K562 (cell line): ENCODE results near the gene PDE6C. TPM values are rescaled to one million over a fixed set of nuclear protein-coding genes. Genes with fewer than 3 reads are reported as not detected.

Experiments used
- ATAC-seq: fragments of 200-7000 bp; cut with Tn5 transposase; 3 replicates; pipeline ENCODE4 v1.9.1; 2020; ENCODE audit warnings: moderate library complexity
- BruUV-seq: library from RNA; stranded (reverse); fragments of 400-500 nt; replicated peaks from 2 replicates; lab custom pipeline; 2021; lab: Mats Ljungman, UMichigan
- CTCF ChIA-PET: fragments of 300-600 bp; formaldehyde crosslinking; extraction: SDS; loops from one replicate; lab custom pipeline; 2021; ENCODE audit warnings: low intra/inter-chr PET ratio; lab: Yijun Ruan, JAX
- POLR2A ChIA-PET: fragments of 300-600, 350-650 bp; sonication (Branson Sonifier 250); formaldehyde crosslinking; extraction: SDS; loops from one replicate; lab custom pipeline; 2021; ENCODE audit warnings: antibody characterized with exemption, inconsistent platforms; lab: Yijun Ruan, JAX
- DNase-seq, 4 experiments: peaks; one replicate each; pipeline versions ENCODE4 v3.0.0 to v3.0.0-alpha.2; 2011 to 2018; ENCODE audit warnings: low spot score in 3 of 4, mixed read lengths in 3 of 4; ENCODE audit errors: extremely low read depth in 1 of 4
- FAIRE-seq: peaks from 2 replicates; lab custom pipeline; 2011; peaks lifted over from hg19 to GRCh38; lab: Jason Lieb, UNC
- H2AFZ ChIP-seq: 2 replicates; pipeline ENCODE4 v1.6.0; 2011; ENCODE audit warnings: low read depth, low read length, control low read depth, inconsistent platforms
- H3K27ac ChIP-seq: fragments of 200-600 bp; 3 replicates; pipeline ENCODE4 v1.8.0; 2011; ENCODE audit warnings: low read depth, mild to moderate bottlenecking, control low read depth, inconsistent platforms, low read length, moderate library complexity, mixed read lengths; ENCODE audit errors: extremely low read depth
- H3K27me3 ChIP-seq, 2 experiments: fragments of 300-600 bp in 1 of 2; 2 replicates in 1 of 2; 3 replicates in 1 of 2; pipeline versions ENCODE4 v1.6.0 to v1.8.0; 2011; ENCODE audit warnings: inconsistent platforms in 2 of 2, low read length in 2 of 2, mild to moderate bottlenecking in 1 of 2, mixed read lengths in 1 of 2, moderate library complexity in 1 of 2; ENCODE audit not compliant: control insufficient read depth in 2 of 2, insufficient read depth in 2 of 2
- H3K36me3 ChIP-seq: fragments of 300-600 bp; 3 replicates; pipeline ENCODE4 v1.8.0; 2011; ENCODE audit warnings: mild to moderate bottlenecking, low read length, inconsistent platforms; ENCODE audit not compliant: control insufficient read depth, insufficient read depth
- H3K4me1 ChIP-seq, 2 experiments: fragments of 200-600 bp in 1 of 2; replicated peaks in 1 of 2; 2 replicates in 1 of 2; 3 replicates in 1 of 2; pipeline versions ENCODE4 v1.5.1 to v1.8.0; 2011; ENCODE audit warnings: inconsistent platforms in 2 of 2, low read length in 2 of 2, mild to moderate bottlenecking in 1 of 2, mixed read lengths in 1 of 2, moderate library complexity in 1 of 2; ENCODE audit not compliant: control insufficient read depth in 2 of 2, insufficient read depth in 2 of 2
- H3K4me2 ChIP-seq: 2 replicates; pipeline ENCODE4 v1.6.1; 2011; ENCODE audit warnings: low read length, control low read depth, inconsistent platforms, mixed read lengths; ENCODE audit not compliant: insufficient read depth
- H3K4me3 ChIP-seq: fragments of 200-600 bp; sonication (generic), shearing (Covaris generic); 2 replicates; pipeline ENCODE4 v1.5.1; 2016; ENCODE audit warnings: control low read depth, inconsistent platforms
- H3K79me2 ChIP-seq: fragments of 200-600 bp; 3 replicates; pipeline ENCODE4 v1.8.0; 2011; ENCODE audit warnings: low read length, inconsistent platforms; ENCODE audit not compliant: control insufficient read depth, insufficient read depth
- H3K9ac ChIP-seq, 2 experiments: 2 replicates each; pipeline versions ENCODE4 v1.6.0 to v1.6.1; 2011; ENCODE audit warnings: low read depth in 2 of 2, low read length in 2 of 2, control low read depth in 1 of 2, inconsistent platforms in 1 of 2, mild to moderate bottlenecking in 1 of 2, mixed read lengths in 1 of 2; ENCODE audit not compliant: insufficient read depth in 1 of 2
- H3K9me1 ChIP-seq: one replicate; pipeline ENCODE4 v1.6.0; 2011; ENCODE audit warnings: inconsistent platforms, mild to moderate bottlenecking, low read length, moderate library complexity; ENCODE audit not compliant: control insufficient read depth, insufficient read depth
- H3K9me3 ChIP-seq: replicated peaks from 2 replicates; pipeline ENCODE4 v1.5.1; 2011; ENCODE audit warnings: low read depth, low read length, inconsistent platforms; ENCODE audit not compliant: control insufficient read depth, insufficient read depth
- H4K20me1 ChIP-seq: replicated peaks from 2 replicates; pipeline ENCODE4 v1.6.1; 2011; ENCODE audit warnings: low read length, inconsistent platforms, mixed read lengths; ENCODE audit not compliant: control insufficient read depth, insufficient read depth
- CBFA2T2 ChIP-seq: fragments of 450-650 bp; conservative IDR thresholded peaks from 2 replicates; pipeline ENCODE4 v1.6.1; 2017; ENCODE audit warnings: mild to moderate bottlenecking
- CBFA2T3 ChIP-seq: fragments of 450-650 bp; IDR thresholded peaks from 2 replicates; pipeline ENCODE4 v1.6.1; 2017
- CC2D1A ChIP-seq: fragments of 450-650 bp; IDR thresholded peaks from 2 replicates; pipeline ENCODE4 v1.6.1; 2017; ENCODE audit warnings: mild to moderate bottlenecking
- ILF3 ChIP-seq: fragments of 450-650 bp; IDR thresholded peaks from 2 replicates; pipeline ENCODE4 v1.6.1; 2018; ENCODE audit warnings: antibody characterized with exemption, mild to moderate bottlenecking, moderate library complexity, borderline replicate concordance
- JUND ChIP-seq, 2 experiments: IDR thresholded peaks; 2 replicates in 1 of 2; 3 replicates in 1 of 2; pipeline ENCODE4 v1.6.1; 2011; ENCODE audit warnings: borderline replicate concordance in 2 of 2, low read depth in 2 of 2, low read length in 2 of 2, improper control_type of control experiment in 1 of 2, missing biosample characterization in 1 of 2, missing genetic modification characterization in 1 of 2, missing genetic modification reagents in 1 of 2
- MXI1 ChIP-seq: IDR thresholded peaks from 2 replicates; pipeline ENCODE4 v1.6.1; 2011; ENCODE audit warnings: low read depth, mild to moderate bottlenecking, improper control_type of control experiment, low read length
- PML ChIP-seq: IDR thresholded peaks from 2 replicates; pipeline ENCODE4 v1.6.1; 2012; ENCODE audit warnings: low read length, inconsistent platforms
- POLR2A ChIP-seq: fragments of 450-650 bp; conservative IDR thresholded peaks from 2 replicates; pipeline ENCODE4 v1.6.1; 2016
- RNF2 ChIP-seq: sonication (generic); IDR thresholded peaks from 2 replicates; pipeline ENCODE4 v1.6.1; 2016
- TOE1 ChIP-seq, 2 experiments: fragments of 450-650 bp in 1 of 2; sonication (generic) in 1 of 2; formaldehyde crosslinking in 1 of 2; IDR thresholded peaks; 2 replicates each; pipeline versions ENCODE4 v1.7.1 to v1.8.0; 2016 to 2022; ENCODE audit warnings: borderline replicate concordance in 2 of 2, mild to moderate bottlenecking in 2 of 2, antibody characterized with exemption in 1 of 2, inconsistent platforms in 1 of 2, low read depth in 1 of 2, missing genetic modification reagents in 1 of 2, moderate library complexity in 1 of 2
- ZBTB2 ChIP-seq: fragments of 450-650 bp; IDR thresholded peaks from 2 replicates; pipeline ENCODE4 v1.6.1; 2016; ENCODE audit warnings: antibody characterized with exemption
- ZNF764 ChIP-seq: fragments of 250-450 bp; sonication (Bioruptor Pico); IDR thresholded peaks from 2 replicates; pipeline ENCODE4 v1.4.0; 2020; ENCODE audit warnings: low read depth, mild to moderate bottlenecking, moderate library complexity
- WGBS: fragments of 100-300 bp; shearing (Covaris generic); methylation state at CpG from one replicate; pipeline ENCODE4 v1.1.6; 2016; ENCODE audit warnings: low coverage, mixed read lengths; ENCODE audit not compliant: insufficient coverage; ENCODE audit errors: missing lambda C conversion rate; 5-methylcytosine and 5-hydroxymethylcytosine counted together
- in situ Hi-C: fragments of 300-500 bp; cut with MboI; formaldehyde crosslinking; loops from 4 replicates; pipeline ENCODE4 v1.15.0; 2018; ENCODE audit warnings: inconsistent platforms, mixed read lengths
- intact Hi-C: fragments of 100-400 bp; cut with micrococcal nuclease; formaldehyde crosslinking; loops from 2 replicates; pipeline ENCODE4 v1.14.2; 2022
- polyA plus RNA-seq, 8 experiments: library from polyadenylated mRNA; depleted of rRNA in 4 of 8; stranded (reverse) in 5 of 8; unstranded in 3 of 8; fragments of >200 nt; fragmentation: Nextera tagmentation in 2 of 8; fragmentation: Illumina TruSeq in 1 of 8; extraction: Ambion mirVana in 2 of 8; extraction: Trizol in 1 of 8; gene quantifications; 2 replicates each; pipeline versions ENCODE4 v1.2.1 to v1.2.3, GENCODE V29; 2011 to 2014; ENCODE audit warnings: inconsistent platforms in 1 of 8, missing spikeins in 1 of 8
- total RNA-seq, 7 experiments: library from RNA; depleted of rRNA in 6 of 7; stranded (reverse); fragments of >200 nt in 6 of 7; fragmentation: Illumina TruSeq in 2 of 7; extraction: Trizol in 2 of 7; gene quantifications; 2 replicates each; pipeline versions ENCODE4 v1.2.1 to v1.2.3, GENCODE V29; 2011 to 2021; ENCODE audit warnings: low replicate concordance in 1 of 7
- TF ChIP-seq, protein P1 (sequence below): fragments of 450-650 bp; IDR thresholded peaks from 2 replicates; pipeline ENCODE4 v1.6.1; 2017; ENCODE audit warnings: antibody characterized with exemption, mild to moderate bottlenecking
- TF ChIP-seq, protein P2 (sequence below): fragments of 450-650 bp; formaldehyde crosslinking; conservative IDR thresholded peaks from 2 replicates; pipeline ENCODE4 v1.4.0; 2022; ENCODE audit warnings: mild to moderate bottlenecking, missing genetic modification characterization

The PDE6C gene
- total and polyA plus RNA-seq, 9 of the 15 experiments (the other 6 are each of a cell fraction or from before 2014, with no cell fraction given): not detected

DNA sequence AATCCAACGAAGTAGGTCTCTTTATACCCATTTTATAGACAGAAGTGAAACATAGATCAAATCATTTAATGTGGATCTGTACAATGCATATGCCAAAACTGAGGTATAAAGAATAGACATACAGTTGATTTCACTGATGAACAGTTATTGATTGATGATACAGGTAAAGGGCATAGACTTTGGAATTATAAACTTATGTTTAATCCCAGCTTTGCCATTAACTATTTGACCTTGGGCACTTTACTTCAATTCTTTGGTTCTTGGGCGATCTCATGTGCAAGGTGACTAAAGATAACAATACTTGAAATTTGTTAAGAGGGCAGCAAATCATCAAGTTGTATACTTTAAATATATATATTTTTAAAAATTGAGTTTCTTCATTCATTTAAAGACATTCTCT is 61.5 kb downstream of the PDE6C start (continued):
- TF ChIP-seq, protein P1, sequence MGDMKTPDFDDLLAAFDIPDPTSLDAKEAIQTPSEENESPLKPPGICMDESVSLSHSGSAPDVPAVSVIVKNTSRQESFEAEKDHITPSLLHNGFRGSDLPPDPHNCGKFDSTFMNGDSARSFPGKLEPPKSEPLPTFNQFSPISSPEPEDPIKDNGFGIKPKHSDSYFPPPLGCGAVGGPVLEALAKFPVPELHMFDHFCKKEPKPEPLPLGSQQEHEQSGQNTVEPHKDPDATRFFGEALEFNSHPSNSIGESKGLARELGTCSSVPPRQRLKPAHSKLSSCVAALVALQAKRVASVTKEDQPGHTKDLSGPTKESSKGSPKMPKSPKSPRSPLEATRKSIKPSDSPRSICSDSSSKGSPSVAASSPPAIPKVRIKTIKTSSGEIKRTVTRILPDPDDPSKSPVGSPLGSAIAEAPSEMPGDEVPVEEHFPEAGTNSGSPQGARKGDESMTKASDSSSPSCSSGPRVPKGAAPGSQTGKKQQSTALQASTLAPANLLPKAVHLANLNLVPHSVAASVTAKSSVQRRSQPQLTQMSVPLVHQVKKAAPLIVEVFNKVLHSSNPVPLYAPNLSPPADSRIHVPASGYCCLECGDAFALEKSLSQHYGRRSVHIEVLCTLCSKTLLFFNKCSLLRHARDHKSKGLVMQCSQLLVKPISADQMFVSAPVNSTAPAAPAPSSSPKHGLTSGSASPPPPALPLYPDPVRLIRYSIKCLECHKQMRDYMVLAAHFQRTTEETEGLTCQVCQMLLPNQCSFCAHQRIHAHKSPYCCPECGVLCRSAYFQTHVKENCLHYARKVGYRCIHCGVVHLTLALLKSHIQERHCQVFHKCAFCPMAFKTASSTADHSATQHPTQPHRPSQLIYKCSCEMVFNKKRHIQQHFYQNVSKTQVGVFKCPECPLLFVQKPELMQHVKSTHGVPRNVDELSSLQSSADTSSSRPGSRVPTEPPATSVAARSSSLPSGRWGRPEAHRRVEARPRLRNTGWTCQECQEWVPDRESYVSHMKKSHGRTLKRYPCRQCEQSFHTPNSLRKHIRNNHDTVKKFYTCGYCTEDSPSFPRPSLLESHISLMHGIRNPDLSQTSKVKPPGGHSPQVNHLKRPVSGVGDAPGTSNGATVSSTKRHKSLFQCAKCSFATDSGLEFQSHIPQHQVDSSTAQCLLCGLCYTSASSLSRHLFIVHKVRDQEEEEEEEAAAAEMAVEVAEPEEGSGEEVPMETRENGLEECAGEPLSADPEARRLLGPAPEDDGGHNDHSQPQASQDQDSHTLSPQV: no peak
- no peak for TF ChIP-seq MXI1

GRCh38 chr10:93678386-93678785 is 66.0 kb downstream of the PDE6C start:
- no peaks in the 10 kb centered on the region for H3K9me1 ChIP-seq
- H3K4me1 ChIP-seq: no peaks in the 10 kb centered on the region
- POLR2A ChIA-PET: interaction anchor here (0.6 kb wide), 1 partner anchor 120 kb away, joined by 3 read pairs; no protein-coding TSS in a partner anchor
- intact Hi-C loops (loop anchor here (10.0 kb wide), 1 partner anchor 304 kb away; no protein-coding TSS in a partner anchor), in situ Hi-C loops (no loop called here)
- H3K27ac ChIP-seq: no peak overlapping the region
- ATAC-seq (no peak), FAIRE-seq (no peak), DNase-seq (no peak)
- H3K36me3 ChIP-seq: peaks cover 12% of the 10 kb centered on the region; the same call in 2 of the 3 replicates
- H2AFZ ChIP-seq: no peak overlapping the region
- TF ChIP-seq ZNF764 (no peak), CBFA2T3 (no peak), ZBTB2 (no peak), TOE1 (IDR thresholded peaks at IDR 0.05; ENCODE audit: borderline replicate concordance) (no peak), TOE1 (CRISPR knock-in tag; IDR thresholded peaks at IDR 0.05; ENCODE audit: borderline replicate concordance, low read depth) (no peak), ILF3 (no peak), CC2D1A (no peak), JUND (IDR thresholded peaks at IDR 0.05; ENCODE audit: borderline replicate concordance, low read depth, low read length) (no peak), JUND (tag; IDR thresholded peaks at IDR 0.05; ENCODE audit: borderline replicate concordance, low read depth, low read length) (no peak), CBFA2T2 (no peak), RNF2 (no peak), POLR2A (no peak), PML (no peak)
- TF ChIP-seq, protein P2, sequence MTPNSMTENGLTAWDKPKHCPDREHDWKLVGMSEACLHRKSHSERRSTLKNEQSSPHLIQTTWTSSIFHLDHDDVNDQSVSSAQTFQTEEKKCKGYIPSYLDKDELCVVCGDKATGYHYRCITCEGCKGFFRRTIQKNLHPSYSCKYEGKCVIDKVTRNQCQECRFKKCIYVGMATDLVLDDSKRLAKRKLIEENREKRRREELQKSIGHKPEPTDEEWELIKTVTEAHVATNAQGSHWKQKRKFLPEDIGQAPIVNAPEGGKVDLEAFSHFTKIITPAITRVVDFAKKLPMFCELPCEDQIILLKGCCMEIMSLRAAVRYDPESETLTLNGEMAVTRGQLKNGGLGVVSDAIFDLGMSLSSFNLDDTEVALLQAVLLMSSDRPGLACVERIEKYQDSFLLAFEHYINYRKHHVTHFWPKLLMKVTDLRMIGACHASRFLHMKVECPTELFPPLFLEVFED (CRISPR knock-in tag): no peak
- 74% methylated on average over 4 of the region's 4 CpGs for WGBS
- H3K79me2 ChIP-seq: no peaks in the 10 kb centered on the region
- no peaks in the 10 kb centered on the region for H4K20me1 ChIP-seq
- CTCF ChIA-PET: no interaction called here
- no peak overlapping the region for H3K9ac ChIP-seq
- H3K27me3 ChIP-seq: no peaks in the 10 kb centered on the region
- no TSS peak for BruUV-seq
- no peak overlapping the region for H3K4me3 ChIP-seq
- no peaks in the 10 kb centered on the region for H3K9me3 ChIP-seq
- H3K4me2 ChIP-seq: no peak overlapping the region
